ENCODE data around the gene STK35.

DNA sequence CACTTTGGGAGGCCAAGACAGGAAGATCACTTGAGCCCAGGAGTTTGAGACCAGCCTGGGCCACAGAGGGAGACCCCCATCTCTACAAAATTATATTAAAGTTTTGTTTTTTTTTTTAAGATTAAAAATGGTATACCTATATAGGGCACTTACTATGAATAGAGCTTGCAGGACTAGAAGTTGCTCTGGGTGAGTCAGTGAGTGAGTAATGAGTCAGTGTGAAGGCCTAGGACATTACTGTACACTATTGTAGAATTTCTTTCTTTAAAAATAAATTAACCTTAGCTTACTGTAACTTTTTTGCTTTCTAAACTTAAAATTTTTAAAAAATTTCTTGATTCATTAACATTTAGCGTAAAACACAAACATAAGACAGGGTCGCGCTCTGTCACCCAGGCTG lies 29.7 kb downstream of the STK35 start:
- TF ChIP-seq, protein P1, sequence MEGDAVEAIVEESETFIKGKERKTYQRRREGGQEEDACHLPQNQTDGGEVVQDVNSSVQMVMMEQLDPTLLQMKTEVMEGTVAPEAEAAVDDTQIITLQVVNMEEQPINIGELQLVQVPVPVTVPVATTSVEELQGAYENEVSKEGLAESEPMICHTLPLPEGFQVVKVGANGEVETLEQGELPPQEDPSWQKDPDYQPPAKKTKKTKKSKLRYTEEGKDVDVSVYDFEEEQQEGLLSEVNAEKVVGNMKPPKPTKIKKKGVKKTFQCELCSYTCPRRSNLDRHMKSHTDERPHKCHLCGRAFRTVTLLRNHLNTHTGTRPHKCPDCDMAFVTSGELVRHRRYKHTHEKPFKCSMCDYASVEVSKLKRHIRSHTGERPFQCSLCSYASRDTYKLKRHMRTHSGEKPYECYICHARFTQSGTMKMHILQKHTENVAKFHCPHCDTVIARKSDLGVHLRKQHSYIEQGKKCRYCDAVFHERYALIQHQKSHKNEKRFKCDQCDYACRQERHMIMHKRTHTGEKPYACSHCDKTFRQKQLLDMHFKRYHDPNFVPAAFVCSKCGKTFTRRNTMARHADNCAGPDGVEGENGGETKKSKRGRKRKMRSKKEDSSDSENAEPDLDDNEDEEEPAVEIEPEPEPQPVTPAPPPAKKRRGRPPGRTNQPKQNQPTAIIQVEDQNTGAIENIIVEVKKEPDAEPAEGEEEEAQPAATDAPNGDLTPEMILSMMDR (IDR thresholded peaks at IDR 0.05; ENCODE audit: low read length), result no peak
- no peak for TF ChIP-seq EZH2 (IDR thresholded peaks at IDR 0.05; ENCODE audit: borderline replicate concordance, low read length)

Measured in OCI-LY1 (cell line).